Breast epithelium (tissue), 3 donors: ENCODE results near the gene GPT2.

Source experiments
- POLR2AphosphoS5 ChIP-seq, 3 donors: sonication (generic); formaldehyde crosslinking; IDR thresholded peaks; one replicate each; pipeline ENCODE4 v1.6.1; 2017; ENCODE audit warnings: antibody characterized with exemption in 3 of 3
- TF ChIP-seq, protein P1 (sequence below), 3 donors: fragments of 450-650 bp; IDR thresholded peaks; one replicate each; pipeline ENCODE4 v1.5.1; 2016 to 2017; ENCODE audit warnings: antibody characterized with exemption in 3 of 3, mild to moderate bottlenecking in 3 of 3, moderate library complexity in 3 of 3

DNA sequence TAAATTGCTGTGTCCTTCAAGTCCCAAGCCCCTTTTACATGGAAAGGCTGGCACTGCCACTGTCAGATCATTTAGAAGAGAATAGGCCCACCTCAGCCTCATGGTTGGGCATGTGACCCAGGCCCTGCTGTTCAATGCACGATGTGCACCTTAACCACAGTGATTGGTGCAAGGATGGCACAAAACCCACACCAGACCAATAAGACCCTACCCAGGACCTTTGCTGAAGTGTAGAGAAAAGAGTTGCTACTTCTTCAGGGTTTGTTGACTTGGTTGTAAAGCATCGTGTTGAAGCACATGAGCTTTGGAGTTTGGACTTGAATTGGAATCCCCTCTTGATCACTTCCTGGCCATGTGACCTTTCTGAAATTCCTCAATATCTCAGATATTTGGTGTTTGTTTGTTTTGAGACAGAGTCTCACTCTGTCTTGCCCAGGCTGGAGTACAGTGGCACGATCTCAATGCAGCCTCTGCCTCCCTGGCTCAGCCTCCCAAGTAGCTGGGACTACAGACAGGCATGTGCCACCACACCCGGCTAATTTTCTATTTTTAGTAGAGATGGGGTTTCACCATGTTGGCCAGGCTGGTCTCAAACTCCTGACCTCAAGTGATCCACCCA lies 64.5 kb downstream of the GPT2 start:
- TF ChIP-seq POLR2AphosphoS5 (IDR thresholded peaks at IDR 0.05): no peak
- TF ChIP-seq, protein P1, sequence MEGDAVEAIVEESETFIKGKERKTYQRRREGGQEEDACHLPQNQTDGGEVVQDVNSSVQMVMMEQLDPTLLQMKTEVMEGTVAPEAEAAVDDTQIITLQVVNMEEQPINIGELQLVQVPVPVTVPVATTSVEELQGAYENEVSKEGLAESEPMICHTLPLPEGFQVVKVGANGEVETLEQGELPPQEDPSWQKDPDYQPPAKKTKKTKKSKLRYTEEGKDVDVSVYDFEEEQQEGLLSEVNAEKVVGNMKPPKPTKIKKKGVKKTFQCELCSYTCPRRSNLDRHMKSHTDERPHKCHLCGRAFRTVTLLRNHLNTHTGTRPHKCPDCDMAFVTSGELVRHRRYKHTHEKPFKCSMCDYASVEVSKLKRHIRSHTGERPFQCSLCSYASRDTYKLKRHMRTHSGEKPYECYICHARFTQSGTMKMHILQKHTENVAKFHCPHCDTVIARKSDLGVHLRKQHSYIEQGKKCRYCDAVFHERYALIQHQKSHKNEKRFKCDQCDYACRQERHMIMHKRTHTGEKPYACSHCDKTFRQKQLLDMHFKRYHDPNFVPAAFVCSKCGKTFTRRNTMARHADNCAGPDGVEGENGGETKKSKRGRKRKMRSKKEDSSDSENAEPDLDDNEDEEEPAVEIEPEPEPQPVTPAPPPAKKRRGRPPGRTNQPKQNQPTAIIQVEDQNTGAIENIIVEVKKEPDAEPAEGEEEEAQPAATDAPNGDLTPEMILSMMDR (IDR thresholded peaks at IDR 0.05): no peak
